HepG2 (cell line): Measurements from ENCODE around the gene ENG. TPM values are rescaled to one million over a fixed set of nuclear protein-coding genes. Genes with fewer than 3 reads are reported as not detected.

ENCODE experiments used
- ATAC-seq: fragments of 200-7000 bp; cut with Tn5 transposase; 3 replicates; pipeline ENCODE4 v1.9.1; 2020; ENCODE audit warnings: mild to moderate bottlenecking, moderate library complexity
- BruUV-seq: library from RNA; stranded (reverse); fragments of 400-500 nt; replicated peaks from 2 replicates; lab custom pipeline; 2021; lab: Mats Ljungman, UMichigan
- CTCF ChIA-PET: fragments of 300-600 bp; formaldehyde crosslinking; extraction: SDS; loops from one replicate; lab custom pipeline; 2021; ENCODE audit warnings: low total read pairs, inconsistent platforms, low intra/inter-chr PET ratio; lab: Yijun Ruan, JAX
- POLR2A ChIA-PET: fragments of 350-600 bp; sonication (Branson Sonifier 250); formaldehyde crosslinking; loops from one replicate; lab custom pipeline; 2020; ENCODE audit warnings: antibody characterized with exemption, inconsistent platforms; lab: Yijun Ruan, JAX
- DNase-seq: peaks from one replicate; pipeline ENCODE4 v3.0.0-alpha.2; 2015; ENCODE audit warnings: low spot score
- FAIRE-seq: peaks from 3 replicates; lab custom pipeline; 2011; peaks lifted over from hg19 to GRCh38; lab: Jason Lieb, UNC
- H2AFZ ChIP-seq: one replicate; pipeline ENCODE4 v1.6.1; 2011; ENCODE audit warnings: low read length, inconsistent platforms
- H3K27ac ChIP-seq: fragments of 300-600 bp; 3 replicates; pipeline ENCODE4 v1.8.0; 2011; ENCODE audit warnings: mixed run types, mild to moderate bottlenecking, mixed read lengths, low read length, inconsistent platforms; ENCODE audit not compliant: insufficient read depth; ENCODE audit errors: extremely low read length
- H3K27me3 ChIP-seq, 2 experiments: fragments of 200-600 bp in 1 of 2; 2 replicates in 1 of 2; 3 replicates in 1 of 2; pipeline versions ENCODE4 v1.6.0 to v1.8.0; 2011; ENCODE audit warnings: low read length in 2 of 2, mild to moderate bottlenecking in 2 of 2, moderate library complexity in 2 of 2, inconsistent platforms in 1 of 2; ENCODE audit not compliant: insufficient read depth in 2 of 2, control insufficient read depth in 1 of 2
- H3K36me3 ChIP-seq, 2 experiments: fragments of 200-600 bp in 1 of 2; replicated peaks in 1 of 2; 2 replicates in 1 of 2; 3 replicates in 1 of 2; pipeline versions ENCODE4 v1.5.1 to v1.8.0; 2011; ENCODE audit warnings: low read length in 2 of 2, inconsistent platforms in 1 of 2; ENCODE audit not compliant: insufficient read depth in 2 of 2, control insufficient read depth in 1 of 2
- H3K4me1 ChIP-seq: 2 replicates; pipeline ENCODE4 v1.5.1; 2012; ENCODE audit warnings: low read length, inconsistent platforms; ENCODE audit not compliant: insufficient read depth
- H3K4me2 ChIP-seq: 2 replicates; pipeline ENCODE4 v1.6.0; 2011; ENCODE audit warnings: low read depth, low read length, inconsistent platforms
- H3K4me3 ChIP-seq, 3 experiments: fragments of 200-600 bp in 1 of 3; sonication (generic), shearing (Covaris generic) in 1 of 3; replicated peaks in 1 of 3; 2 replicates each; pipeline ENCODE4 v1.5.1; 2011 to 2016; ENCODE audit warnings: low read length in 3 of 3, inconsistent platforms in 2 of 3, low read depth in 2 of 3, mild to moderate bottlenecking in 2 of 3, control low read depth in 1 of 3, mixed read lengths in 1 of 3; ENCODE audit not compliant: insufficient read depth in 1 of 3
- H3K79me2 ChIP-seq: one replicate; pipeline ENCODE4 v1.6.1; 2011; ENCODE audit warnings: low read length, inconsistent platforms; ENCODE audit not compliant: insufficient read depth
- H3K9ac ChIP-seq: 2 replicates; pipeline ENCODE4 v1.6.0; 2011; ENCODE audit warnings: mild to moderate bottlenecking, low read depth, low read length, inconsistent platforms; ENCODE audit not compliant: insufficient read depth
- H3K9me3 ChIP-seq: 2 replicates; pipeline ENCODE4 v1.5.1; 2012; ENCODE audit warnings: mild to moderate bottlenecking, low read length
- H4K20me1 ChIP-seq: 2 replicates; pipeline ENCODE4 v1.6.0; 2011; ENCODE audit warnings: inconsistent platforms, mild to moderate bottlenecking, low read length, moderate library complexity; ENCODE audit not compliant: insufficient read depth
- GABPB1 ChIP-seq: IDR thresholded peaks from 2 replicates; pipeline ENCODE4 v1.6.1; 2016; ENCODE audit warnings: mild to moderate bottlenecking, missing genetic modification reagents, moderate library complexity, missing compliant biosample characterization
- MAFK ChIP-seq, 2 experiments: IDR thresholded peaks in 1 of 2; conservative IDR thresholded peaks in 1 of 2; 2 replicates each; pipeline ENCODE4 v1.6.1; 2011; ENCODE audit warnings: improper control_type of control experiment in 2 of 2, low read length in 2 of 2
- POLR2AphosphoS5 ChIP-seq: IDR thresholded peaks from 2 replicates; pipeline ENCODE4 v1.6.1; 2012; ENCODE audit warnings: low read depth, low read length
- RBFOX2 ChIP-seq: fragments of 200-400 bp; formaldehyde crosslinking; IDR thresholded peaks from 2 replicates; pipeline ENCODE4 v1.6.1; 2017; ENCODE audit warnings: low read depth, mild to moderate bottlenecking, low read length
- WGBS: methylation state at CpG from one replicate; pipeline ENCODE4 v1.1.6; 2017; ENCODE audit warnings: low lambda C conversion rate; 5-methylcytosine and 5-hydroxymethylcytosine counted together
- in situ Hi-C: cut with HindIII; loops from 2 replicates; pipeline ENCODE4 v1.10.0; 2017; ENCODE audit warnings: low pct_unique_long_range_greater_than_20kb; ENCODE audit not compliant: extremely low pct_ligation_motif_present
- intact Hi-C: fragments of 100-400 bp; cut with micrococcal nuclease; formaldehyde crosslinking; loops from one replicate; pipeline ENCODE4 v1.10.0; 2022; ENCODE audit not compliant: unreplicated experiment
- polyA plus RNA-seq, 8 experiments: library from polyadenylated mRNA; depleted of rRNA in 3 of 8; stranded (reverse) in 7 of 8; unstranded in 1 of 8; fragments of >200 nt; fragmentation: Illumina TruSeq in 4 of 8; extraction: Trizol in 4 of 8; gene quantifications; 2 replicates each; pipeline versions ENCODE4 v1.2.1 to v1.2.3, GENCODE V29; 2011 to 2016; ENCODE audit warnings: low read depth in 4 of 8, missing spikeins in 1 of 8, mixed read lengths in 1 of 8; ENCODE audit not compliant: insufficient read depth in 1 of 8
- total RNA-seq, 5 experiments: library from RNA; depleted of rRNA; stranded (reverse); fragments of >200 nt; fragmentation: Illumina TruSeq; extraction: Trizol; gene quantifications; 2 replicates each; pipeline ENCODE4 v1.2.3, GENCODE V29; 2016; ENCODE audit warnings: low read depth in 1 of 5
- TF ChIP-seq, protein P1 (sequence below): sonication (generic); formaldehyde crosslinking; IDR thresholded peaks from 2 replicates; pipeline ENCODE4 v1.4.0; 2020; ENCODE audit warnings: missing genetic modification reagents, borderline replicate concordance

ENG gene
- total and polyA plus RNA-seq, 2 of the 13 experiments (the other 11 are each of a cell fraction or from before 2014, with no cell fraction given), result 0.02 to 1.1 TPM

- TF ChIP-seq, protein P1, sequence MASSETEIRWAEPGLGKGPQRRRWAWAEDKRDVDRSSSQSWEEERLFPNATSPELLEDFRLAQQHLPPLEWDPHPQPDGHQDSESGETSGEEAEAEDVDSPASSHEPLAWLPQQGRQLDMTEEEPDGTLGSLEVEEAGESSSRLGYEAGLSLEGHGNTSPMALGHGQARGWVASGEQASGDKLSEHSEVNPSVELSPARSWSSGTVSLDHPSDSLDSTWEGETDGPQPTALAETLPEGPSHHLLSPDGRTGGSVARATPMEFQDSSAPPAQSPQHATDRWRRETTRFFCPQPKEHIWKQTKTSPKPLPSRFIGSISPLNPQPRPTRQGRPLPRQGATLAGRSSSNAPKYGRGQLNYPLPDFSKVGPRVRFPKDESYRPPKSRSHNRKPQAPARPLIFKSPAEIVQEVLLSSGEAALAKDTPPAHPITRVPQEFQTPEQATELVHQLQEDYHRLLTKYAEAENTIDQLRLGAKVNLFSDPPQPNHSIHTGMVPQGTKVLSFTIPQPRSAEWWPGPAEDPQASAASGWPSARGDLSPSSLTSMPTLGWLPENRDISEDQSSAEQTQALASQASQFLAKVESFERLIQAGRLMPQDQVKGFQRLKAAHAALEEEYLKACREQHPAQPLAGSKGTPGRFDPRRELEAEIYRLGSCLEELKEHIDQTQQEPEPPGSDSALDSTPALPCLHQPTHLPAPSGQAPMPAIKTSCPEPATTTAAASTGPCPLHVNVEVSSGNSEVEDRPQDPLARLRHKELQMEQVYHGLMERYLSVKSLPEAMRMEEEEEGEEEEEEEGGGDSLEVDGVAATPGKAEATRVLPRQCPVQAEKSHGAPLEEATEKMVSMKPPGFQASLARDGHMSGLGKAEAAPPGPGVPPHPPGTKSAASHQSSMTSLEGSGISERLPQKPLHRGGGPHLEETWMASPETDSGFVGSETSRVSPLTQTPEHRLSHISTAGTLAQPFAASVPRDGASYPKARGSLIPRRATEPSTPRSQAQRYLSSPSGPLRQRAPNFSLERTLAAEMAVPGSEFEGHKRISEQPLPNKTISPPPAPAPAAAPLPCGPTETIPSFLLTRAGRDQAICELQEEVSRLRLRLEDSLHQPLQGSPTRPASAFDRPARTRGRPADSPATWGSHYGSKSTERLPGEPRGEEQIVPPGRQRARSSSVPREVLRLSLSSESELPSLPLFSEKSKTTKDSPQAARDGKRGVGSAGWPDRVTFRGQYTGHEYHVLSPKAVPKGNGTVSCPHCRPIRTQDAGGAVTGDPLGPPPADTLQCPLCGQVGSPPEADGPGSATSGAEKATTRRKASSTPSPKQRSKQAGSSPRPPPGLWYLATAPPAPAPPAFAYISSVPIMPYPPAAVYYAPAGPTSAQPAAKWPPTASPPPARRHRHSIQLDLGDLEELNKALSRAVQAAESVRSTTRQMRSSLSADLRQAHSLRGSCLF, result no peak
Observed at GRCh38 chr9:127793093-127793708, 61.3 kb downstream of the ENG start (continued).

GRCh38 chr9:127792417-127793031, 61.9 kb downstream of the ENG start:
- intact Hi-C loops, result no loop called here
- BruUV-seq, result TSS peak; percentile 23
- Histone ChIP-seq H2AFZ (no peak overlapping the region), H3K4me2 (no peak overlapping the region), H3K36me3 (peaks cover 20 to 36% of the 10 kb centered on the region in 2 experiments), H3K4me1 (peaks cover 43% of the 10 kb centered on the region), H3K79me2 (peaks cover 6% of the 10 kb centered on the region), H3K27ac (no peak overlapping the region), H3K4me3 (no peak overlapping the region), H4K20me1 (peaks cover 10% of the 10 kb centered on the region), H3K27me3 (no peaks in the 10 kb centered on the region), H3K9ac (no peak overlapping the region), H3K9me3 (no peaks in the 10 kb centered on the region)
- CTCF ChIA-PET, result interaction anchor here (0.6 kb wide), 1 partner anchor 482 kb away, joined by 3 read pairs; no protein-coding TSS in a partner anchor
- TF ChIP-seq GABPB1, result no peak
- TF ChIP-seq POLR2AphosphoS5, result peak; percentile 18; the same call in 1 of the 2 replicates
- TF ChIP-seq RBFOX2, result peak; percentile 14; the same call in 1 of the 2 replicates
- peak; percentile 18 to 30; a peak in 1 of 4 replicates for TF ChIP-seq MAFK (conservative IDR thresholded peaks at IDR 0.05 in 1 of 2, IDR thresholded peaks at IDR 0.05 in 1 of 2; ENCODE audit: low read length in 2 of 2)
- 85% methylated on average over 7 of the region's 7 CpGs for WGBS
- POLR2A ChIA-PET, result interaction anchor here (0.8 to 2.0 kb wide), 10 partner anchors 8 to 105 kb away, joined by 3 to 6 read pairs (median 4); partner anchors contain the start of genes FPGS and PTRH1
- in situ Hi-C loops, result no loop called here
- ATAC-seq (no peak), DNase-seq (no peak), FAIRE-seq (no peak)
